IMR-90 (cell line): Measurements from ENCODE around the gene TCTA. TPM values are rescaled to one million over a fixed set of nuclear protein-coding genes. Genes with fewer than 3 reads are reported as not detected.

Experiments used
- ATAC-seq: fragments of 200-7000 bp; cut with Tn5 transposase; 2 replicates; pipeline ENCODE4 v1.9.1; 2020; ENCODE audit warnings: low read depth, mild to moderate bottlenecking, moderate library complexity
- BruUV-seq: library from RNA; stranded (reverse); fragments of 400-500 nt; replicated peaks from 2 replicates; lab custom pipeline; 2021; lab: Mats Ljungman, UMichigan
- CTCF ChIA-PET: fragments of 300-600 bp; formaldehyde crosslinking; extraction: SDS; loops from one replicate; lab custom pipeline; 2021; ENCODE audit warnings: antibody characterized with exemption; lab: Yijun Ruan, JAX
- POLR2A ChIA-PET: fragments of 300-600 bp; sonication (Branson Sonifier 250); formaldehyde crosslinking; loops from one replicate; lab custom pipeline; 2022; ENCODE audit warnings: antibody characterized with exemption; ENCODE audit not compliant: unreplicated experiment; lab: Charles Lee
- DNase-seq: peaks from one replicate; pipeline ENCODE4 v3.0.0; 2013
- H2AFZ ChIP-seq: replicated peaks from 2 replicates; pipeline ENCODE3; 2013; ENCODE audit warnings: low read length, mild to moderate bottlenecking; ENCODE audit not compliant: poor library complexity
- H2AK5ac ChIP-seq: 2 replicates; pipeline ENCODE4 v1.6.1; 2013; ENCODE audit warnings: low read depth, low read length, inconsistent platforms
- H2AK9ac ChIP-seq: replicated peaks from 2 replicates; pipeline ENCODE3; 2013; ENCODE audit warnings: mild to moderate bottlenecking, low read depth, low read length, moderate library complexity; ENCODE audit not compliant: poor library complexity
- H2BK120ac ChIP-seq: 2 replicates; pipeline ENCODE4 v1.6.1; 2013; ENCODE audit warnings: low read depth, low read length, inconsistent platforms
- H2BK15ac ChIP-seq: 3 replicates; pipeline ENCODE4 v1.6.1; 2013; ENCODE audit warnings: low read depth, low read length, inconsistent platforms
- H2BK20ac ChIP-seq: 2 replicates; pipeline ENCODE4 v1.6.1; 2013; ENCODE audit warnings: low read depth, mild to moderate bottlenecking, inconsistent platforms, low read length, moderate library complexity
- H2BK5ac ChIP-seq: 2 replicates; pipeline ENCODE4 v1.6.1; 2013; ENCODE audit warnings: mild to moderate bottlenecking, low read depth, low read length, inconsistent platforms; ENCODE audit not compliant: poor library complexity, severe bottlenecking
- H3K14ac ChIP-seq: replicated peaks from 2 replicates; pipeline ENCODE4 v1.6.1; 2013; ENCODE audit warnings: low read depth, low read length, inconsistent platforms
- H3K18ac ChIP-seq: 2 replicates; pipeline ENCODE4 v1.6.1; 2013; ENCODE audit warnings: low read depth, low read length, control low read depth
- H3K23ac ChIP-seq: 2 replicates; pipeline ENCODE4 v1.6.1; 2013; ENCODE audit warnings: low read depth, low read length, inconsistent platforms
- H3K27ac ChIP-seq: 2 replicates; pipeline ENCODE4 v1.5.1; 2013; ENCODE audit warnings: mild to moderate bottlenecking, control low read depth, low read length; ENCODE audit not compliant: insufficient read depth
- H3K27me3 ChIP-seq: 2 replicates; pipeline ENCODE4 v1.6.1; 2013; ENCODE audit warnings: low read length; ENCODE audit not compliant: control insufficient read depth, insufficient read depth
- H3K36me3 ChIP-seq: 2 replicates; pipeline ENCODE4 v1.6.1; 2013; ENCODE audit warnings: low read length, mixed read lengths; ENCODE audit not compliant: control insufficient read depth, insufficient read depth
- H3K4ac ChIP-seq: 2 replicates; pipeline ENCODE4 v1.6.1; 2013; ENCODE audit warnings: low read depth, low read length, inconsistent platforms
- H3K4me1 ChIP-seq: 2 replicates; pipeline ENCODE4 v1.6.1; 2013; ENCODE audit warnings: low read length, mixed read lengths; ENCODE audit not compliant: control insufficient read depth, insufficient read depth
- H3K4me2 ChIP-seq: 2 replicates; pipeline ENCODE4 v1.6.1; 2013; ENCODE audit warnings: low read depth, mild to moderate bottlenecking, control low read depth, low read length, moderate library complexity
- H3K4me3 ChIP-seq: 2 replicates; pipeline ENCODE4 v1.5.1; 2013; ENCODE audit warnings: low read depth, mild to moderate bottlenecking, control low read depth, low read length, moderate library complexity; ENCODE audit not compliant: insufficient read depth
- H3K56ac ChIP-seq: 2 replicates; pipeline ENCODE4 v1.6.1; 2013; ENCODE audit warnings: low read length, inconsistent platforms; ENCODE audit not compliant: insufficient read depth; ENCODE audit errors: extremely low read depth
- H3K79me1 ChIP-seq, 2 experiments: 2 replicates each; pipeline ENCODE4 v1.6.1; 2013; ENCODE audit warnings: low read length in 2 of 2, inconsistent platforms in 1 of 2, low read depth in 1 of 2
- H3K9ac ChIP-seq: 2 replicates; pipeline ENCODE4 v1.6.1; 2013; ENCODE audit warnings: low read depth, low read length, control low read depth
- H3K9me1 ChIP-seq: 2 replicates; pipeline ENCODE4 v1.6.1; 2013; ENCODE audit warnings: low read length, inconsistent platforms; ENCODE audit not compliant: insufficient read depth
- H3K9me3 ChIP-seq: 2 replicates; pipeline ENCODE4 v1.6.1; 2013; ENCODE audit warnings: low read length; ENCODE audit not compliant: control insufficient read depth, insufficient read depth
- H4K20me1 ChIP-seq: 2 replicates; pipeline ENCODE4 v1.6.1; 2013; ENCODE audit warnings: low read length, inconsistent platforms; ENCODE audit not compliant: insufficient read depth
- H4K5ac ChIP-seq: 2 replicates; pipeline ENCODE4 v1.6.1; 2013; ENCODE audit warnings: mild to moderate bottlenecking, low read depth, low read length, control low read depth
- H4K8ac ChIP-seq, 2 experiments: 2 replicates each; pipeline ENCODE4 v1.6.1; 2013; ENCODE audit warnings: low read depth in 2 of 2, low read length in 2 of 2, control low read depth in 1 of 2, inconsistent platforms in 1 of 2
- H4K91ac ChIP-seq: 2 replicates; pipeline ENCODE4 v1.6.1; 2013; ENCODE audit warnings: low read depth, low read length, inconsistent platforms; ENCODE audit not compliant: insufficient read depth
- BHLHE40 ChIP-seq: fragments of 150-350 bp; IDR thresholded peaks from 2 replicates; pipeline ENCODE4 v1.6.1; 2016; ENCODE audit warnings: mild to moderate bottlenecking, low read depth, low read length
- CHD1 ChIP-seq: IDR thresholded peaks from 2 replicates; pipeline ENCODE4 v1.6.1; 2012; ENCODE audit warnings: low read depth, low read length, improper control_type of control experiment
- MAFK ChIP-seq: IDR thresholded peaks from 2 replicates; pipeline ENCODE4 v1.6.1; 2012; ENCODE audit warnings: low read depth, low read length, improper control_type of control experiment
- MAZ ChIP-seq: IDR thresholded peaks from 2 replicates; pipeline ENCODE4 v1.6.1; 2012; ENCODE audit warnings: low read depth, mild to moderate bottlenecking, low read length, improper control_type of control experiment, moderate library complexity, borderline replicate concordance
- MXI1 ChIP-seq: IDR thresholded peaks from 2 replicates; pipeline ENCODE4 v1.6.1; 2012; ENCODE audit warnings: low read depth, mild to moderate bottlenecking, low read length, moderate library complexity, borderline replicate concordance
- NFE2L2 ChIP-seq: fragments of 150-350 bp; IDR thresholded peaks from 2 replicates; pipeline ENCODE4 v1.6.1; 2016; ENCODE audit warnings: low read depth, mild to moderate bottlenecking, low read length
- POLR2A ChIP-seq: IDR thresholded peaks from 2 replicates; pipeline ENCODE4 v1.6.1; 2012; ENCODE audit warnings: mild to moderate bottlenecking, low read depth, low read length
- RAD21 ChIP-seq: IDR thresholded peaks from 2 replicates; pipeline ENCODE4 v1.6.1; 2012; ENCODE audit warnings: low read length, improper control_type of control experiment
- RCOR1 ChIP-seq: IDR thresholded peaks from 2 replicates; pipeline ENCODE4 v1.6.1; 2012; ENCODE audit warnings: mild to moderate bottlenecking, low read length, improper control_type of control experiment; ENCODE audit not compliant: insufficient replicate concordance
- WGBS, 2 experiments: methylation state at CpG; one replicate each; pipeline versions ENCODE4 v1.1.5 to v1.1.7; 2013; ENCODE audit warnings: missing lambda C conversion rate in 2 of 2; ENCODE audit not compliant: insufficient read length in 1 of 2; ENCODE audit errors: extremely low coverage in 2 of 2; 5-methylcytosine and 5-hydroxymethylcytosine counted together
- dilution Hi-C: fragments of 300-500 bp; cut with HindIII; formaldehyde crosslinking; loops from one replicate; pipeline ENCODE4 v1.14.3; 2018; ENCODE audit warnings: low sequenced_read_pairs; ENCODE audit not compliant: unreplicated experiment
- in situ Hi-C: fragments of 300-500 bp; cut with MboI; formaldehyde crosslinking; loops from 3 replicates; pipeline ENCODE4 v1.14.3; 2019; ENCODE audit warnings: low sequenced_read_pairs, inconsistent platforms, mixed read lengths
- intact Hi-C: fragments of 100-400 bp; cut with micrococcal nuclease; formaldehyde crosslinking; loops from 2 replicates; pipeline ENCODE4 v1.10.0; 2022
- polyA plus RNA-seq, 3 experiments: library from polyadenylated mRNA; depleted of rRNA; stranded (reverse); fragments of >200 nt; gene quantifications; 2 replicates each; pipeline ENCODE4 v1.2.3, GENCODE V29; 2012; ENCODE audit warnings: low replicate concordance in 1 of 3
- total RNA-seq: library from RNA; depleted of rRNA; stranded (reverse); fragments of >200 nt; gene quantifications from 2 replicates; pipeline ENCODE4 v1.2.3, GENCODE V29; 2012
- TF ChIP-seq, protein P1 (sequence below): fragments of 150-350 bp; IDR thresholded peaks from 2 replicates; pipeline ENCODE4 v1.6.1; 2017; ENCODE audit warnings: mild to moderate bottlenecking, antibody characterized with exemption, low read length, low read depth
- TF ChIP-seq, protein P2 (sequence below): fragments of 150-350 bp; IDR thresholded peaks from 2 replicates; pipeline ENCODE4 v1.6.1; 2016; ENCODE audit warnings: low read depth, mild to moderate bottlenecking, low read length, moderate library complexity, borderline replicate concordance
- TF ChIP-seq, protein P3 (sequence below): conservative IDR thresholded peaks from 2 replicates; pipeline ENCODE4 v1.5.1; 2012; ENCODE audit warnings: mild to moderate bottlenecking, low read depth, low read length, improper control_type of control experiment

Gene TCTA
- total and polyA plus RNA-seq, 2 of the 4 experiments (the other 2 are of a cell fraction), result 15.1 to 46.6 TPM

- H4K91ac ChIP-seq, result no peak overlapping the region
- H3K23ac ChIP-seq, result no peak overlapping the region
- no peaks in the 10 kb centered on the region for H3K27me3 ChIP-seq
- H3K4me3 ChIP-seq, result no peak overlapping the region
- H2AK5ac ChIP-seq, result no peak overlapping the region
- no peak overlapping the region for H2BK15ac ChIP-seq
- ChIA-PET POLR2A (no interaction called here), CTCF (no interaction called here)
- no peak for DNase-seq
- H3K27ac ChIP-seq, result no peak overlapping the region
- no peak overlapping the region for H3K18ac ChIP-seq
- H3K9me1 ChIP-seq, result peaks cover 32% of the 10 kb centered on the region
- no peak overlapping the region for H2BK20ac ChIP-seq
- H2BK120ac ChIP-seq, result no peak overlapping the region
- H2BK5ac ChIP-seq, result no peak overlapping the region
- peaks cover 18% of the 10 kb centered on the region for H3K36me3 ChIP-seq
- H4K8ac ChIP-seq, result no peak overlapping the region
- BruUV-seq, result no TSS peak
- peaks cover 7 to 40% of the 10 kb centered on the region in 2 experiments; a peak in 3 of 4 replicates for H3K79me1 ChIP-seq
- TF ChIP-seq POLR2A (no peak), MAZ (no peak), MAFK (no peak), BHLHE40 (no peak), RAD21 (no peak), RCOR1 (no peak), NFE2L2 (no peak), CHD1 (no peak), MXI1 (no peak)
- TF ChIP-seq, protein P1, sequence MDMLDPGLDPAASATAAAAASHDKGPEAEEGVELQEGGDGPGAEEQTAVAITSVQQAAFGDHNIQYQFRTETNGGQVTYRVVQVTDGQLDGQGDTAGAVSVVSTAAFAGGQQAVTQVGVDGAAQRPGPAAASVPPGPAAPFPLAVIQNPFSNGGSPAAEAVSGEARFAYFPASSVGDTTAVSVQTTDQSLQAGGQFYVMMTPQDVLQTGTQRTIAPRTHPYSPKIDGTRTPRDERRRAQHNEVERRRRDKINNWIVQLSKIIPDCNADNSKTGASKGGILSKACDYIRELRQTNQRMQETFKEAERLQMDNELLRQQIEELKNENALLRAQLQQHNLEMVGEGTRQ, result no peak
- TF ChIP-seq, protein P2, sequence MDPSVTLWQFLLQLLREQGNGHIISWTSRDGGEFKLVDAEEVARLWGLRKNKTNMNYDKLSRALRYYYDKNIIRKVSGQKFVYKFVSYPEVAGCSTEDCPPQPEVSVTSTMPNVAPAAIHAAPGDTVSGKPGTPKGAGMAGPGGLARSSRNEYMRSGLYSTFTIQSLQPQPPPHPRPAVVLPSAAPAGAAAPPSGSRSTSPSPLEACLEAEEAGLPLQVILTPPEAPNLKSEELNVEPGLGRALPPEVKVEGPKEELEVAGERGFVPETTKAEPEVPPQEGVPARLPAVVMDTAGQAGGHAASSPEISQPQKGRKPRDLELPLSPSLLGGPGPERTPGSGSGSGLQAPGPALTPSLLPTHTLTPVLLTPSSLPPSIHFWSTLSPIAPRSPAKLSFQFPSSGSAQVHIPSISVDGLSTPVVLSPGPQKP, result no peak
- TF ChIP-seq, protein P3, sequence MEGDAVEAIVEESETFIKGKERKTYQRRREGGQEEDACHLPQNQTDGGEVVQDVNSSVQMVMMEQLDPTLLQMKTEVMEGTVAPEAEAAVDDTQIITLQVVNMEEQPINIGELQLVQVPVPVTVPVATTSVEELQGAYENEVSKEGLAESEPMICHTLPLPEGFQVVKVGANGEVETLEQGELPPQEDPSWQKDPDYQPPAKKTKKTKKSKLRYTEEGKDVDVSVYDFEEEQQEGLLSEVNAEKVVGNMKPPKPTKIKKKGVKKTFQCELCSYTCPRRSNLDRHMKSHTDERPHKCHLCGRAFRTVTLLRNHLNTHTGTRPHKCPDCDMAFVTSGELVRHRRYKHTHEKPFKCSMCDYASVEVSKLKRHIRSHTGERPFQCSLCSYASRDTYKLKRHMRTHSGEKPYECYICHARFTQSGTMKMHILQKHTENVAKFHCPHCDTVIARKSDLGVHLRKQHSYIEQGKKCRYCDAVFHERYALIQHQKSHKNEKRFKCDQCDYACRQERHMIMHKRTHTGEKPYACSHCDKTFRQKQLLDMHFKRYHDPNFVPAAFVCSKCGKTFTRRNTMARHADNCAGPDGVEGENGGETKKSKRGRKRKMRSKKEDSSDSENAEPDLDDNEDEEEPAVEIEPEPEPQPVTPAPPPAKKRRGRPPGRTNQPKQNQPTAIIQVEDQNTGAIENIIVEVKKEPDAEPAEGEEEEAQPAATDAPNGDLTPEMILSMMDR, result no peak
- no peak overlapping the region for H3K9ac ChIP-seq
- 90% methylated on average over 5 of the region's 6 CpGs; no CpG with 5 or more reads in 1 of the 2 experiments for WGBS, 2 experiments
- no peak for ATAC-seq
- no peak overlapping the region for H3K56ac ChIP-seq
- no peak overlapping the region for H3K14ac ChIP-seq
- intact Hi-C loops, result no loop called here
- no peaks in the 10 kb centered on the region for H3K9me3 ChIP-seq
- peaks cover 9% of the 10 kb centered on the region for H4K20me1 ChIP-seq
- dilution Hi-C loops, result no loop called here
- H2AFZ ChIP-seq, result no peak overlapping the region
- no peak overlapping the region for H3K4me2 ChIP-seq
- no peak overlapping the region for H3K4ac ChIP-seq
- peaks cover 22% of the 10 kb centered on the region for H3K4me1 ChIP-seq
- H2AK9ac ChIP-seq, result no peak overlapping the region
- H4K5ac ChIP-seq, result no peak overlapping the region
- in situ Hi-C loops, result loop anchor here (25.0 kb wide), 1 partner anchor 263 kb away; the partner anchor contains the start of genes CCDC71 and KLHDC8B
Measured at GRCh38 chr3:49424816-49425215, 12.6 kb downstream of the TCTA start.
